Subcutaneous adipose tissue (tissue), 4 donors: Measurements from ENCODE around the gene OMP. TPM values are rescaled to one million over a fixed set of nuclear protein-coding genes. Genes with fewer than 3 reads are reported as not detected.

ENCODE experiments used
- total RNA-seq, 4 donors: library from RNA; depleted of rRNA; stranded (reverse); fragments of >200 nt; gene quantifications; one replicate each; pipeline ENCODE4 v1.1.0, GENCODE V29; 2016
- TF ChIP-seq, protein P1 (sequence below): fragments of 450-650 bp; IDR thresholded peaks from one replicate; pipeline ENCODE4 v1.5.1; 2016; ENCODE audit warnings: low read depth, mild to moderate bottlenecking, control low read depth, antibody characterized with exemption, moderate library complexity

Gene OMP
- total RNA-seq, 4 donors from 2014 or later, result not detected

DNA sequence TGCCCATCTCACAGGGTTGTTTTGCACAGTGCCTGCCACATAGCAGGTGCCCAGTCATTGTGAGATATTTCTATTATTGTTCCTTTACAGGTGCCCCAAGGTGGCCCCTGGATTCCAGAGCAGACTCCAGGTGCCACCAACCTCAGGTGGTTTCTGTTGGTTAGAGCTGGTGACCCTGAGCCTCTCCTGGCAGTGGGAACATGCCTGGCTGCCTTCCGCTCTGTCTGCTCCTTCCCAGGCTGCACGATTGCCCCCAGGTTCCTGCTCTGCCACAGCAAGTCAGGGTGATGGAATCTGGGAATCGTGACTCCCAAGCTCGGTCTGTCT lies 12.6 kb upstream of the OMP start:
- TF ChIP-seq, protein P1, sequence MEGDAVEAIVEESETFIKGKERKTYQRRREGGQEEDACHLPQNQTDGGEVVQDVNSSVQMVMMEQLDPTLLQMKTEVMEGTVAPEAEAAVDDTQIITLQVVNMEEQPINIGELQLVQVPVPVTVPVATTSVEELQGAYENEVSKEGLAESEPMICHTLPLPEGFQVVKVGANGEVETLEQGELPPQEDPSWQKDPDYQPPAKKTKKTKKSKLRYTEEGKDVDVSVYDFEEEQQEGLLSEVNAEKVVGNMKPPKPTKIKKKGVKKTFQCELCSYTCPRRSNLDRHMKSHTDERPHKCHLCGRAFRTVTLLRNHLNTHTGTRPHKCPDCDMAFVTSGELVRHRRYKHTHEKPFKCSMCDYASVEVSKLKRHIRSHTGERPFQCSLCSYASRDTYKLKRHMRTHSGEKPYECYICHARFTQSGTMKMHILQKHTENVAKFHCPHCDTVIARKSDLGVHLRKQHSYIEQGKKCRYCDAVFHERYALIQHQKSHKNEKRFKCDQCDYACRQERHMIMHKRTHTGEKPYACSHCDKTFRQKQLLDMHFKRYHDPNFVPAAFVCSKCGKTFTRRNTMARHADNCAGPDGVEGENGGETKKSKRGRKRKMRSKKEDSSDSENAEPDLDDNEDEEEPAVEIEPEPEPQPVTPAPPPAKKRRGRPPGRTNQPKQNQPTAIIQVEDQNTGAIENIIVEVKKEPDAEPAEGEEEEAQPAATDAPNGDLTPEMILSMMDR, result no peak

DNA sequence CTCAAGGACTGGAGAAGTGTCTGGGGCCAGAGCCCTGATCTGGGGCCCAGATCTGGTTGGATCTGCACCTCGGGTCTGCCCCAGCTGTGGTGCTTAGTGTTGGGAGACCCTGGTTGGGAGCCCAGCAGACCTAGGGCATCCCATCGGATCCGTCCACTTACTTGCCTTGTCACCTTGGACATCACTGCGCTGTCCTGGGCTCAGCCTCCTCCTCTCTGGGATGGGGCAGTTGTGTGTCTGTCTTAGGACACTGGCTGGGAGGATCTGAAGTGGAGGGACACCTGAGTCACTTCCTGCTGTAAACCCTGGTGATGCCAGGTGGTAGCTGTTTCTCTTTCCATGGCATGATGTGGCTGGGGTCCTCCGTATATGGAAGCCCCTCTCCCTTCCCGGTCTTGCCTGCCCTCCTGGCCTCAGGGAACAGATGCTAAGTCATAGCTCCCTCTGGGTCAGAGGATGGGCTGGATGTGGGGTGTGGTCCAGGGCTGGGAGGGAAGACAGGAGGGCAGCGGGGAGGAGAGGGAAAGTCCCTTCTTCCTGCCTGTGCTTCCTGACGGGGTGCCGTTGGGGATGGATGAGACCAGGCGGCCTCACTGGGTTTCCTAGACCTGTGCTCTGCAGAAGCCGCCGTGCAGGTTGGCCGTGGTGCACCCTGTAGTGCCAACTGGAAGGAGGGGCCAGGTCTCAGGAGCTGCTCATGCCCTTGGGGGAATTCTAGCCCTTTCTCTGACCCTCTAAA lies 12.1 kb upstream of the OMP start:
- TF ChIP-seq, protein P1, result no peak

DNA sequence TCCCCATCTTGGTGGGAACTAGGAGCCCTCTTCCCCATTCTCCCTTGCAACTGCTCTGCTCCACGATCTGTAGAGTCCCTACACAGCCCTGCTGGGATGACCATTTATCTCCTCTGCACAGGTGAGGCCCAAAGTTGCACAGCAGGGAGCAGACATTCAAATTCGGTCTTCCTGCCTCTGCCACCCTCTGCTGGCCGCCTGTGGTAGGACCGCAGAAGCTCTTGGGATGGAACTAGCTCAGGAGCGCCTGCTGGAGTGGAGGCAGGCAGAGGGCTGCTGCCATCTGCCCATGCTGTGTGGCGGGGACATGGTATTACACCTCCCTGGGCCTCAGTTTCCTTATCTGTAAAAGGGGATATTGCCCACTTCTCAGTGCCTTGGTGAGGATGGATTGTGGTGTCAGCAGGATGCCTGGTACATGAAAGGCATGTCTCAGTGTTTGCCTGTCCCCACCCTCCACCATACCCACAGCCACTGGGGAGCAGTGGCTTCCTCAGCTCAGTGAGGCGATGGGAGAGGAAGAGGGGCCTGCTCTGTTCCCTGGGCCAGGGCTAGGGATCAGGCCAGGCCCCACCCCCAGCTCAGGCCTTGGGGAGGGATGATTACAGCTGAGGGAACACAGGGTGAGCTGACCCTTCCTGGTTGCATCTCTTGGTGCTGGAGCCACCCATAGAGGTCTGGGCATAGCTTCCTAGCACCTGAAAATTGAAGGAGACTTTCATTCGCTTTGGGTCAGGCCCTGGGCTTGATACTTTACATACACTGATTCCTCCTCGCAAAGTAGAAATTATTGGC lies 11.3 kb upstream of the OMP start:
- TF ChIP-seq, protein P1, result no peak

DNA sequence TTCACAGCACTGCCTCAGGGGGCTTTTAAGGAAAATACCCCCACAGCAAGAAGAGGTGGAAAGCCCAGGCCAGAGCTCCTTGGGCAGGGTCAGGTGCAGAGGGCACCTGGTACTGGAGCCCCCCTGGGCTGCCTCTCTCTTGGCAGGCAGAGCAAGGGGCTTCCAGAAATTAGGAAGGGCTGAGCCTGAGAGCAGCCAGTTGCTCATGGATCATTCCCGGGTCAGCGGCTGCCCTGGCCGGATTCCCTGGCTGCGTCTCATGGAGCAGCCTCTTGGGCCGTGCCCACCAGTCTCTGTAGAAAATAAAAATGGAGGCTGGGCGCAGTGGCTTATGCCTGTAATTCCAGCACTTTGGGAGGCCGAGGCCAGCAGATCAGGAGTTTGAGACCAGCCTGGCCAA lies 10.3 kb upstream of the OMP start:
- TF ChIP-seq, protein P1, result no peak

DNA sequence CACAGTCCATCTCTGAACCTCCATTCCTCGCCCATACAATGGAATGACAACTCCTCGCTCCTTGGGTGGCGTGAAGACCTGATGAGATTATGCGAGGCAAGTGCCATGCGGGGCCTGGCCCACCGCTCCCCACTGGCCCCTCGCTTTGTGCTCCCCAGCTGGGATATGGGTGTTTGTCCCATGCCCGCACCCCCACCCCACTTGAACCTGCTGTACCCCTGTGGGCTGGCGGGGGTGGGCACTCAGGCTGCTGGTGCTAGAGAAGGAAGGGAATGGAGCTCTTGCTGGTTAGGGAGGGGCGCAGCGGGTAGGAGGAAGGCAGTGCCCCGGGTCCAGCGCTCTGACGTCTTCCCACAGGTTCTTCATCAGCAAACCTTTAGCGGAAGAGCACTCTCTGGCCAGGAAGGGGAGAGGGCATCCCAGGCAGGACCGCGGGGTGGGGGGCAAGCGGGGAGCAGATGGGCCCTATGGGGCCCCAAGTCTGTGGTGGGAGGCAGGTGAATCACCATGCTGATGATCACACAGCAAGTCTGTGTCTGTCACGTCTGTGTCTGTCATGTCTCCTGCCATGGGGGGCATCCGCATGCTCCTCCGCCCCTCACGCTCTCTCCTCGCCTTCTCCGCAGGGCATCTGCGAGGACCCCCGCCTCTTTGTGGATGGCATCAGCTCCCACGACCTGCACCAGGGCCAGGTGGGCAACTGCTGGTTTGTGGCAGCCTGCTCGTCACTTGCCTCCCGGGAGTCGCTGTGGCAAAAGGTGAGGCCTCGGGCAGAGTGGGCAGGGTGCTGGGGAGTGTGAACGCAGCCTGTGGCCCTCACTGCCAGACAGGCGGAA lies 9.4 kb upstream of the OMP start:
- TF ChIP-seq, protein P1, result no peak

DNA sequence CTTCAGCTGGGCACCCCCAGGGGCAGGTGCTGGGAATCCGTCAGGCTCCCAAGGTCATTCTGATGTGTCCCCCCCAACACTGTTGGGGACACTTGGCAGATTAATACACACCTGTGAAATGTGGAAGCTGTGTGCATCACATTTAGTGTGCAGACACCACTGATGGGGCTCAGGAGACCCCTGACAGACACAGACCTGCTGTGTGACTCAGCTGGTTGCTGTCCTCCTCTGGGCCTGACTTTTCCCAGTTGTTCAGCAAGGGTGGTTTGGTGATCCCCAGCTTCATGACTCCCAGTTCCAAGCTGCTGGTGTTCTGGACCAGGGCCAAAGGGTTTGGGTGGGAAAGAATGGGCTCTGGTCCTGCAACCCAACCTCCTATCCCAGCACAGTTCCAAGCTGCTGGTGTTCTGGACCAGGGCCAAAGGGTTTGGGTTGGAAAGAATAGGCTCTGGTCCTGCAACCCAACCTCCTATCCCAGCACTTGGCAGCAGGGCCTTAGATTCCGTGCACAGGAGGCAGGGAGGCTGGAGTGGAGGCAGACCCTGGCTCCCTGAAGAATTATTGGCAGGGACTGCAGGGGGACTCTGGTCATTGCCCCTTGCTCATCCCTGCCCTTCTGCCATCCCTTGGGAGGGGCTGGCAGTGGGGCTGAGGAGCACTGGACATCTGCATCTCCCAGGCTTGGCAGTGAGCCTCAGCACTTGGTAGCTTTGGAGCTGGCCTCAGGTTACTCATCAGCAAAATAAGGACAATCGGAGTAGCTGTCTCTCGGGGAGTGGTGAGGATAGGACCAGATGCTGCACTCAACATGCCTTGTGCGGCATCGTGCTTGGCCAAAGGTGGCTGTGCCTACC lies 8.4 kb upstream of the OMP start:
- TF ChIP-seq, protein P1, result no peak
